HT1080 (cell line): ENCODE data around the gene CHD5. TPM values are rescaled to one million over a fixed set of nuclear protein-coding genes. Genes with fewer than 3 reads are reported as not detected.
"Not testable (repeated sequence)": the region's sequence is repeated elsewhere in the genome, so short reads cannot be mapped to it uniquely, and the experiment has no call there.

Experiments used
- DNase-seq: peaks from one replicate; pipeline ENCODE4 v3.0.0-alpha.2; 2015; ENCODE audit warnings: low read depth
- polyA plus RNA-seq, 2 experiments: library from polyadenylated mRNA; depleted of rRNA; stranded (reverse); fragments of >200 nt; gene quantifications; 2 replicates each; pipeline ENCODE4 v1.2.3, GENCODE V29; 2015
- total RNA-seq: library from RNA; depleted of rRNA; stranded (reverse); fragments of >200 nt; shearing (Covaris generic); gene quantifications from 2 replicates; pipeline ENCODE4 v1.2.3, GENCODE V29; 2014; rRNA removed

CHD5 gene
- not detected in 2 replicates for total RNA-seq
- 0.03 and 0.07 TPM in 2 replicates for polyA plus RNA-seq (2015; cell fraction: cytosol; rRNA removed)
- polyA plus RNA-seq (2015; cell fraction: nucleus; rRNA removed), result 0.13 and 0.27 TPM in 2 replicates

GRCh38 chr1:6180268-6180706, at the start of gene CHD5:
CHD5 (minus strand) TSS chr1:6180321; CDS start chr1:6180023, 298 bp downstream.
- no peak for DNase-seq

- DNase-seq, result no peak
Measured at GRCh38 chr1:6225651-6226050, 45.5 kb upstream of the CHD5 start.

GRCh38 chr1:6224718-6225117, 44.6 kb upstream of the CHD5 start:
- no peak for DNase-seq

- DNase-seq, result no peak
Measured at GRCh38 chr1:6223617-6224016, 43.5 kb upstream of the CHD5 start.

- no peak for DNase-seq
Measured at GRCh38 chr1:6222636-6223035, 42.5 kb upstream of the CHD5 start.

DNA sequence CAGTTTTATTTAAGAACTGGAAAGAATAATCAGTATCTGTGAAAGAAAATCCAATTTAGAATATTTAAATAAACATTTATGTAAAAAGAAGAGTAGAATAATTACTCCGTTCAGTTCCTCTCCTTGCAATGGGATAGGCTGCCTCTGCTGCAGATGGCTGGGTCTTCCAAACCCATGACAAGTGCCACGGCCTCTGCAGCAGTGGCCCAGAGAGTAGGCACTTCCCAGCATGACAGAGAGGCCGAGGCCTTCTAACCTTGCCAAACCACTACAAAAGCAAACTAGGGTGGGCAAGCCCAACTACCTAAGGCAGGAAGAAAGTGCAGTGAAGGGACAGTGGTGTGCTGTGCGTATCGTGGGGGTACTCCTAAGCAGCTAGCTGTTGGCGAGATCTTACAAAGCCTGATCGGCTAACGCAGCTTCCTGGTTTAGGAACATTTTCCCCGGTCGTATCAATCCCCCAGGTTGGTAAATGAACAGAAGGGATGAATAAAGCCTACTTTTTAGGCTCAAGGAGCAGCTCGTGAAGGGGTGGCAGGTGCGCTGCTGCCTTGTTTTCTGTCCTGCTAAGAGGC, 41.2 kb upstream of the CHD5 start:
- DNase-seq, result no peak

GRCh38 chr1:6220236-6220635, 40.1 kb upstream of the CHD5 start:
- DNase-seq, result no peak

DNA sequence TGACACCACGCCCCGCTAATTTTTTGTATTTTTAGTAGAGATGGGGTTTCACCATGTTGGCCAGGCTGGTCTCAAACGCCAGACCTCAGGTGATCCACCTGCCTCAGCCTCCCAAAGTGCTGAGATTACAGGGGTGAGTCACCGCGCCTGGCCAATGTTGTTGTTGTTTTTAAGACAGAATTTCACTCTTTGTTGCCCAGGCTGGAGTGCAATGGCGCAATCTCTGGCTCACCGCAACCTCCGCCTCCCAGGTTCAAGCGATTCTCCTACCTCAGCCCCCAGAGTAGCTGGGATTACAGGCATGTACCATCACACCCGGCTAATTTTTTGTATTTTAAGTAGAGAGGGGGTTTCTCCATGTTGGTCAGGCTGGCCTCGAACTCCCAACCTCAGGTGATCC, 39.5 kb upstream of the CHD5 start:
- not testable (repeated sequence) for DNase-seq

DNA sequence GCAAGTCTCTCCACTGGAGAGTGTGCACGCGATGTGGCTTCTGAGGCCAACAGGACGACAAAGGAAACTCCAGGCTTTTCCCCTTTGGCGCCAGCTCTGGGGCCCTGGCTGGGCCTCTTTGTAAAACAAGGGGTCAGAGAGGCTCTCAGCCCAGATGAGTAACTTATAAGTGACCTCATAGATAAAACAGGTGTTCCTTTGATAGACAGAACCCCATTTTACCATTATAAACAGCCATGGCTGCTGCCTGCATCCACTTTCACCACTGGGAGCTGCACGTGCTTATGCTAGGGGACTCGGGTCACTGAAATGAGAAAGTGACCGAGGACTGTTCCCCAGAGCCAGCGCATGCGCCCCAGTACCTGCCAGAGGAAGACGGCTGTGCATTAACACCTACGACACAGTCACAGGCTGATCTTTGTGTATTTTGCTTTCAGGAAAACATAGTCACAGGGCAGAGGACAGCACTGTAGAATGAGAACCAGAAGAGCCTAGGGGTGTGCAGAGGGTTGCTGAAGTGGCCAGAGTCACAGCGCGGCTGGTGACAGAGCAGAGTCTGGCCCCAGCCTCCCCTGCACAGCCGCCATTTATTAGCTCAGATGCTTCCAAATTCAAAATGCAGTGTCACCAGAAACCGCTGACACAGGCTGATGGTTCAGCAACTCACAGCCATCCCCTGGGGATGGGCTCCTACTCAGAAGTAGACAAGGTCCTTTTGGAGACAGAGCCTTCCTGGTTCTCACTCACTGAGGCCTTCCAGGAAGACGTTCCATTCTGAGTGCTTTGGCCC, 38.4 kb upstream of the CHD5 start:
- no peak for DNase-seq

- DNase-seq, result no peak
Measured at GRCh38 chr1:6212193-6212959, 32.3 kb upstream of the CHD5 start.

- DNase-seq, result no peak
Measured at GRCh38 chr1:6211731-6212130, 31.6 kb upstream of the CHD5 start.

GRCh38 chr1:6210591-6211355, 30.7 kb upstream of the CHD5 start:
- no peak for DNase-seq

GRCh38 chr1:6209661-6210580, 29.8 kb upstream of the CHD5 start:
- DNase-seq, result no peak

DNA sequence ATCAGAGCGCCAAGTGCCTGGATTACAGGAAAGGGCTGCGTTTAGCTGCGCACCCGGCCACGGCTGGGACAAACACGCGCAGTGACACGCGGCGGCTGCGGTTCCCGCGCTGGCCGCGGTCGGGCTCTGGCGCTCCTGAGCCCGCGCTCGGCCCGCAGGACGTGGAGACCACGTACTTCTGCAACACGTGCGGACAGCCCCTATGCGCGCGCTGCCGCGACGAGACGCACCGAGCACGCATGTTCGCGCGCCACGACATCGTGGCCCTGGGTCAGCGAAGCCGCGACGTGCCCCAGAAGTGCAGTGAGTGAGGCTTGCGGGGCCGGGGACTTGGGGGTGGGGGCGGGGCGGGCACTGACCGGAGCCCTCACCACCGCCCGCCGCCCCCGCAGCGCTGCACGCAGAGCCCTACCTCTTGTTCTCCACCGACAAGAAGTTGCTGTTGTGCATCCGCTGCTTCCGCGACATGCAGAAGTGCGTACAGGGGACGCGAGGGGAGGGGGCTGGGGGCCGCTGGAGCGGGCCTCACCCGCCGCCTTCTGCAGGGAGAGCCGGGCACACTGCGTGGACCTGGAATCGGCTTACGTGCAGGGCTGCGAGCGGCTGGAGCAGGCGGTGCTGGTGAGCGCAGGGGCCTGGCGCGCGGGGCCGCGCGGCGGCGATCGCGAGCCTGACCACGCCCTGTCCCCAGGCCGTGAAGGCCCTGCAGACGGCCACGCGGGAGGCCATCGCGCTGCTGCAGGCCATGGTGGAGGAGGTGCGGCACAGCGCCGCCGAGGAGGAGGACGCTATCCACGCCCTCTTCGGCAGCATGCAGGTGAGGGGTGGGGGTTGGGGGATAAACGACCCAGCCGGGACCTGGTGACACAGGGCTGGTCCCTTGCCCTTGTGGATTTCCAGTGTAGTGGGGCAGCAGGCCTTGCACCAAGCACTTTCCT, 28.9 kb upstream of the CHD5 start:
- peak; percentile 24 for DNase-seq

- DNase-seq, result no peak
Measured at GRCh38 chr1:6207921-6208320, 27.8 kb upstream of the CHD5 start.

DNA sequence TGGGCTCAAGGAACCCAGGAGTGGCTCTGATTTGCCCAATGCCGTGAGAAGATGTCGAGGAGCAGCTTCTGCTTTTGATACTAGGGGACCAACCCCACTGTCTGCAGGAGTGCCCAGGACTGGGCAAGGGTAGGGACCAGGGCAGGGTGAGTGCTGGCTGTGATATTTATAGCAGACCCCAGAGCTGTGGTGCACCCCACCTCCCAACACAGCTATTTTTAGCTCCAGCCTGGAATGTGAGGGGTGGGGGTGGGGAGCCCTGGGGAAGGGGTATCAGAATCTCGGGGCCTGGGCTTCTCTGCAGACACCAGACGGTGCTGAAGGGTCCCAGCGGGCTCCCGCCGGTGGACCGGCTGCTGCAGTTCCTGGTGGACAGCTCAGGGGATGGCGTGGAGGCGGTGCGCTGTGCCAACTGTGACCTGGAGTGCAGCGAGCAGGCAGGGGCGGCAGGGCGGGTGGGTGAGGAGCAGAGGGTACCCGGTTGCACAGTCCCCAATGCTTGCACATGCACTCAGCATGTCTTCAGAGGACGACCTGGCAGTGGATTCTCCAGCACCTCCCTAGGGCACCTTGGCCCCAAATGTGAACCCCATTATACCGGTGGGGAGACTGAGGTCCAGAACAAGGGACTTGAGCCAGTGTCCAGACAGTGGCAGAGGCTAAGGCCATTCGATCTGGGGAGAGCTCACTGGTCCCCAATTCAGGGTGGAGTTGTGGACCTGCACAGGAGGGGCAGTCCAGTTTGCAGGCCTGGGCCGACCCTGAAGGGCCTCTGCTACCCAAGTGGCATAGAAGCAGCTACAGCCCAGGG, 27.2 kb upstream of the CHD5 start:
- DNase-seq, result no peak

GRCh38 chr1:6206520-6206855, 26.4 kb upstream of the CHD5 start:
- DNase-seq, result no peak

- DNase-seq, result no peak
Measured at GRCh38 chr1:6205849-6206519, 25.9 kb upstream of the CHD5 start, which contains the start of gene RNF207. RNF207 (plus strand) TSS chr1:6206119; CDS start chr1:6206536, 417 bp downstream.
